Ectodermal cell (in vitro differentiated cells): ENCODE data around the gene F12.
"Not testable (repeated sequence)": the region's sequence is repeated elsewhere in the genome, so short reads cannot be mapped to it uniquely, and the experiment has no call there.

Source experiments
- H3K27ac ChIP-seq: 2 replicates; pipeline ENCODE4 v1.7.0; 2013; ENCODE audit warnings: mild to moderate bottlenecking, low read depth, low read length; ENCODE audit not compliant: insufficient read depth, poor library complexity, severe bottlenecking
- H3K27me3 ChIP-seq: 2 replicates; pipeline ENCODE4 v1.7.0; 2013; ENCODE audit warnings: mild to moderate bottlenecking, low read length; ENCODE audit not compliant: insufficient read depth, control insufficient read depth, poor library complexity, severe bottlenecking
- H3K36me3 ChIP-seq: one replicate; pipeline ENCODE4 v1.7.0; 2013; ENCODE audit warnings: low read length; ENCODE audit not compliant: control insufficient read depth, insufficient read depth
- H3K4me1 ChIP-seq: one replicate; pipeline ENCODE4 v1.7.0; 2013; ENCODE audit warnings: low read length; ENCODE audit not compliant: control insufficient read depth, insufficient read depth
- H3K4me3 ChIP-seq: 2 replicates; pipeline ENCODE4 v1.7.0; 2013; ENCODE audit warnings: low read depth, low read length, control low read depth; ENCODE audit not compliant: insufficient read depth
- H3K9me3 ChIP-seq: 2 replicates; pipeline ENCODE4 v1.7.0; 2013; ENCODE audit warnings: mild to moderate bottlenecking, low read length, moderate library complexity; ENCODE audit not compliant: control insufficient read depth
- WGBS, 2 experiments: methylation state at CpG; one replicate each; pipeline ENCODE4 v1.1.7; 2013; ENCODE audit warnings: missing lambda C conversion rate in 2 of 2; 5-methylcytosine and 5-hydroxymethylcytosine counted together

The F12 gene

GRCh38 chr5:177384134-177384533 lies 25.2 kb downstream of the F12 start, which contains the start of gene SLC34A1:
Gene SLC34A1, plus strand, starts transcription at chr5:177384434. Its CDS starts 1,308 bp downstream, at chr5:177385742.
- WGBS, 2 experiments: 87% methylated on average over 4 of the region's 4 CpGs
- no peaks in the 10 kb centered on the region for H3K9me3 ChIP-seq
- no peak within 1 kb of the TSS for H3K27ac ChIP-seq
- H3K36me3 ChIP-seq: no peaks in the 10 kb centered on the region
- H3K4me3 ChIP-seq: no peak within 1 kb of the TSS
- no peaks in the 10 kb centered on the region for H3K4me1 ChIP-seq
- H3K27me3 ChIP-seq: peaks cover 4% of the 10 kb centered on the region

DNA sequence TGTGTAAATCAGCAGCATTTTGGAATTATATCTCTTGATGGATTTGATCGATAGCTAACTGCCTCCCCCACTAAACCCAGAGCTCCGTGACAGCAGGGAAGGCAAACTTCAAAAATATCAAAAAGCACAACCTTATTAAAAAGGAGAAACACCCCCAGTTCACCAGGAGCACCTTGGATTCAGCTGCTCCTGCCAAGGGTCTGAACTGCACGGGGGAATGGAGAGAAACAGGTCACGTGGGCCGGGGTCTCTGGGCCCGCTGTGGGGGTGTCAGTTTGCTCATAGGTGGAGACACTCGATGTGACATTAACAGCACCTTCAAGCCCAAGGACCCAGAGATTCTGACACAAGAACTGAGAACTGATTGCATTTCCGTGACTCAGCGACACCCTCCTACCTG lies 26.2 kb downstream of the F12 start:
- Histone ChIP-seq H3K27me3 (no peaks in the 10 kb centered on the region), H3K9me3 (no peaks in the 10 kb centered on the region), H3K27ac (no peak overlapping the region), H3K4me1 (no peaks in the 10 kb centered on the region), H3K4me3 (no peak overlapping the region), H3K36me3 (no peaks in the 10 kb centered on the region)
- WGBS, 2 experiments: 88 to 92% methylated on average over 9 of the region's 9 CpGs

GRCh38 chr5:177382423-177383029 lies 26.8 kb downstream of the F12 start:
- Histone ChIP-seq H3K27ac (no peak overlapping the region), H3K9me3 (no peaks in the 10 kb centered on the region), H3K4me3 (no peak overlapping the region), H3K4me1 (no peaks in the 10 kb centered on the region), H3K36me3 (no peaks in the 10 kb centered on the region), H3K27me3 (no peaks in the 10 kb centered on the region)
- 63 to 65% methylated on average over 11 of the region's 11 CpGs for WGBS, 2 experiments

GRCh38 chr5:177380805-177381126 lies 28.6 kb downstream of the F12 start:
- H3K27ac ChIP-seq: no peak overlapping the region
- H3K4me1 ChIP-seq: no peaks in the 10 kb centered on the region
- H3K27me3 ChIP-seq: no peaks in the 10 kb centered on the region
- H3K9me3 ChIP-seq: no peaks in the 10 kb centered on the region
- H3K36me3 ChIP-seq: no peaks in the 10 kb centered on the region
- WGBS, 2 experiments: 94 to 98% methylated on average over 6 of the region's 6 CpGs
- no peak overlapping the region for H3K4me3 ChIP-seq

GRCh38 chr5:177378884-177379883 lies 30.2 kb downstream of the F12 start:
- Histone ChIP-seq H3K27ac (no peak overlapping the region), H3K27me3 (no peaks in the 10 kb centered on the region), H3K9me3 (no peaks in the 10 kb centered on the region), H3K4me3 (no peak overlapping the region), H3K36me3 (no peaks in the 10 kb centered on the region), H3K4me1 (no peaks in the 10 kb centered on the region)
- WGBS, 2 experiments: 92% methylated on average over 15 of the region's 15 CpGs

- Histone ChIP-seq H3K27ac (no peak overlapping the region), H3K9me3 (no peaks in the 10 kb centered on the region), H3K4me3 (no peak overlapping the region), H3K4me1 (no peaks in the 10 kb centered on the region), H3K36me3 (no peaks in the 10 kb centered on the region), H3K27me3 (no peaks in the 10 kb centered on the region)
- WGBS, 2 experiments: 88% methylated on average over 8 of the region's 8 CpGs
Measured at GRCh38 chr5:177377851-177378776, 31.2 kb downstream of the F12 start.

- 94 to 96% methylated on average over 11 of the region's 11 CpGs for WGBS, 2 experiments
- H3K27ac ChIP-seq: no peak overlapping the region
Measured at GRCh38 chr5:177376107-177376506, 33.3 kb downstream of the F12 start.

GRCh38 chr5:177375516-177375915 lies 33.8 kb downstream of the F12 start:
- WGBS, 2 experiments: 80 to 95% methylated on average over 5 of the region's 5 CpGs

More at GRCh38 chr5:177376107-177376506, 33.3 kb downstream of the F12 start:
- H3K9me3 ChIP-seq: no peaks in the 10 kb centered on the region
- peaks cover 5% of the 10 kb centered on the region for H3K4me1 ChIP-seq
- H3K27me3 ChIP-seq: no peaks in the 10 kb centered on the region
- H3K36me3 ChIP-seq: no peaks in the 10 kb centered on the region
- H3K4me3 ChIP-seq: no peak overlapping the region

DNA sequence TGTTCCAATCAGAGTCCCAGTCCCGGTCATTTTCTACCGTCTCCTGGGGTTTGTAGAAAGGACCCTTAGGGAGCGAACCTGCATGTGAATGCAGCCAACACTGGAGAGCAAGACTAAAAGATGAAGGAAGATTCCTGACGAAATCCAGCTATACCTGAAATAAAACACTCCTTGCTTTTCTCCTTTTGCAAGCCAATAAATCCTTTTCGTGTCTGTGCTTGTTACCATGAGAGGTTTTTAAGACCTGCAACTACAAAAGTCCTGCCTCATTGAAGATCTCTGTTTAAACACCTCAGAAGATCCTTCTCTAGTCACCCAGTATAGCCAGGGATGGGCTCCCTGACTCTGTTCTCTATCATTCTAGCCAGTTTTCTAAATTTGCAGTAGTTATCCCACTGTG lies 35.2 kb downstream of the F12 start:
- no peak overlapping the region for H3K4me3 ChIP-seq
- no peaks in the 10 kb centered on the region for H3K27me3 ChIP-seq
- H3K9me3 ChIP-seq: no peaks in the 10 kb centered on the region
- peaks cover 5% of the 10 kb centered on the region for H3K4me1 ChIP-seq
- H3K36me3 ChIP-seq: no peaks in the 10 kb centered on the region
- no peak overlapping the region for H3K27ac ChIP-seq
- 70 to 72% methylated on average over 5 of the region's 5 CpGs for WGBS, 2 experiments

More at GRCh38 chr5:177375516-177375915, 33.8 kb downstream of the F12 start:
- not testable (repeated sequence) for H3K9me3 ChIP-seq, H3K4me3 ChIP-seq, H3K4me1 ChIP-seq, H3K27ac ChIP-seq, H3K36me3 ChIP-seq, H3K27me3 ChIP-seq
